ENCODE data around the gene TMEM184C.

DNA sequence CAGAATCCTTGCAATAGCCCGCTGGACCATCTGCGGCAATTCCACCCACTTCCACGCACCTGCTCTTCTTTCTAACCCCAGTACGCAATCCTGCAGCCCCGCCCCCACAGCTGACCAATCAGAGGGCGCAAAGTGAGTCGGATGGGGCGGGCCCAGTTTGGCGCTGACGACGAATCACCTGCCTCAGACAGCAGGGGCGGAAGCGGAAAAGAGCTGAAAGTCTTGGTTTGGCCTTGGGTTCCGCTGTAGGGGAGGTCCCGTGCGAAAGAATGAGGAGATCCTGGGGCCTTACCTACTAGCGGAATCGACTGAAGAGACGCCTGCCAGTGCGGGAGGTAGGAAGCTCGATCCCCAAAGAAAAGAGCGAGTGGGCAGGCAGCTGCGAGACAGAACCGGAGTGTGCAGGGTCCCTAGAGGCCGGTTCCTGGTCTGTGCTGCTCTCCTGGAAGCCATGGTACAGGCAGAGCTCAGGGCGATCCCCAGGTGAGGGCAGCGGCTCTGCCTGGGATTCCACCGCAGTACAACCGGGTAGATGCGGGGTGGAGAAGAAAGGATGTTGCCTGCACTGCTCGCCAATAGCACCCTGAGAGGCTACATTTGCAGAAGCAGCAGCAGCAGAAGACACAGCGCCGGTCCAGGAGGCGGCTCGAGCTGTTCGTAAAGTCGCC is at the start of gene TMEM184C:
- no peak for TF ChIP-seq MXD4 (CRISPR knock-in tag; IDR thresholded peaks at IDR 0.05; ENCODE audit: borderline replicate concordance)
- TF ChIP-seq CTCF (IDR thresholded peaks at IDR 0.05): no peak
- 0 out of 2 replicates have a peak, but pooled peaks have one; percentile 47 for TF ChIP-seq ZNF232 (CRISPR knock-in tag; IDR thresholded peaks at IDR 0.05)

Measured in WTC11 (cell line).